GM21367 (cell line): Measurements from ENCODE around the gene DAPP1.
"Not testable (repeated sequence)": the region's sequence is repeated elsewhere in the genome, so short reads cannot be mapped to it uniquely, and the experiment has no call there.

Experiments used
- ATAC-seq: cut with Tn5 transposase; IDR thresholded peaks from one replicate; pipeline ENCODE4 v1.9.1; 2021; ENCODE audit not compliant: unreplicated experiment

DAPP1 gene, protein sequence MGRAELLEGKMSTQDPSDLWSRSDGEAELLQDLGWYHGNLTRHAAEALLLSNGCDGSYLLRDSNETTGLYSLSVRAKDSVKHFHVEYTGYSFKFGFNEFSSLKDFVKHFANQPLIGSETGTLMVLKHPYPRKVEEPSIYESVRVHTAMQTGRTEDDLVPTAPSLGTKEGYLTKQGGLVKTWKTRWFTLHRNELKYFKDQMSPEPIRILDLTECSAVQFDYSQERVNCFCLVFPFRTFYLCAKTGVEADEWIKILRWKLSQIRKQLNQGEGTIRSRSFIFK

DNA sequence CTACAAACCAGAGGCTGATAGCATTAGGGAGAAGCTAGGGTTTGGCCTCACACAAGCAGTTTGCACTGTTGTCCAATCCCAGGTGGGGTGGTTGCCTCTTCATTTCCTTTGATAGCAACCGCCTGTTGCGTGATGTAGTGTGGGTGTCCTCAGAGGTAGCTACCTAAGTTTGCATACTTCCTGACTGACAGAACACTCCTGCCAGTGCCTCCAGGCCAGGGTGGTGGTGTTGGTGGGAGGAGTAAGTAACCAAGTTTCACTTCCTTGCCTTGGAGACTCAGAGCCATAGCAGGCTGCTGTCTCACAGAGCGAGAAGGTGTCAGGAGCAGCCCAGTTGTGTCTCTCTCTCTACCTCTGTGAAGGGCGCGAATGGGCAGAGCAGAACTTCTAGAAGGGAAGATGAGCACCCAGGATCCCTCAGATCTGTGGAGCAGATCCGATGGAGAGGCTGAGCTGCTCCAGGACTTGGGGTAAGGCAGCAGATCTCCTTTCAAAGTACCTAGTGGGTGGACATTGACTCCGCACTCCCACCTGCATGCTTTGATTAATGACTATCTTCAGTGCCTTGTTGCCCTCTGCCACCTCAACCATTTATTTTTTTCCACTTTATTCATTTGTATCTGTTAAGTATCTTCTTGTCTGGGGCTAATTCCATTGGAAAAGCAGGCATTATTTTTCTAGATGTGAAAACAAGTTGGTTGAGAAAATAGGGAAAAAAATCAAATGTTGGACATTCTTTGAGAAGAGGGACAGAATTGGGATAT is at the start of gene DAPP1:
Gene DAPP1, plus strand, starts transcription at position 283 of the 764 bp plus-strand sequence. Its CDS starts 87 bp downstream, at position 370.
- peak; percentile 95 for ATAC-seq

DNA sequence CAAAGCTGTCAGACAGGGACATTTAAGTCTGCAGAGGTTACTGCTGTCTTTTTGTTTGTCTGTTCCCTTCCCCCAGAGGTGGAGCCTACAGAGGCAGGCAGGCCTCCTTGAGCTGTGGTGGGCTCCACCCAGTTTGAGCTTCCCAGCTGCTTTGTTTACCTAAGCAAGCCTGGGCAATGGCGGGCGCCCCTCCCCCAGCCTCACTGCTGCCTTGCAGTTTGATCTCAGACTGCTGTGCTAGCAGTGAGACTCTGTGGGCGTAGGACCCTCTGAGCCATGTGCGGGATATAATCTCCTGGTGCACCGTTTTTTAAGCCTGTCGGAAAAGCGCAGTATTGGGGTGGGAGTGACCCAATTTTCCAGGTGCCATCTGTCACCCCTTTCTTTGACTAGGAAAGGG is 45.8 kb upstream of the DAPP1 start:
- not testable (repeated sequence) for ATAC-seq

DNA sequence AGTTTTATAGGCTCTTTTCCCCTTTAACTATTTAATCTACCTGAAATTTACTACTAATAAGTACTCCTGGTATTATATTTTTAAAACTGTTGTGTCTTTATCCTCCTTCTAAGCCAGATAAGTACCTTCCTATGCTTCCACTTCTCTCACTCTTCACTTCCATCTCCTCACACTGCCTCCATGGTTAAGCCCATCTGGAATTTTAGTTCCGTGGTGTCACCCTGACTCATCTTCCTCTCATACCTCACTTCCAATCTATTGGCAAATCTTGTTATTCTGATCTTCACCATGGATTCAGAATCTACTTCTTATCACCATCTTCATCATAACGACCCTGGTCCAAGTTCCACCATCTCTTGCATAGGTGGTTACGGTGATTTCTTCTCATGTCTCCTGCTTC is 32.7 kb upstream of the DAPP1 start:
- ATAC-seq = no peak

DNA sequence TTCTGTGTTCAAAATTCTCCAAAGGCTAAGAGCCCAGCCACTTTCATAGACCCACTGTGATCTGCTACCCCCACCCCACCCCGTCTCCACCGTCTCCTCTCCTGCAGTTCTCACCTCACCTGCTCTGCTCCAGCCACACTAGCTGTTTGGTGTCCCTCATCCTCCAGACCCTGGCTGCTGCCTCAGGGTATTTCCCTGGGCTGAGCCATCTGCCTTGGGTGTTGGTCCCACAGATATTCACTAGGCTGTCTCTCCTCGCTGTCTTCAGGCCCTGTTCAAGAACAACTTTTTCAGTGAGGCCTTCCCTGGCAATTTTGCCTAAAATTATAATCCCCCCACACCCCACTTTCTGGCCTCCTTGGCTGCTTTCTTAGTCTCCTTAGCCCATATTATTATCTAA is 31.8 kb upstream of the DAPP1 start:
- no peak for ATAC-seq

DNA sequence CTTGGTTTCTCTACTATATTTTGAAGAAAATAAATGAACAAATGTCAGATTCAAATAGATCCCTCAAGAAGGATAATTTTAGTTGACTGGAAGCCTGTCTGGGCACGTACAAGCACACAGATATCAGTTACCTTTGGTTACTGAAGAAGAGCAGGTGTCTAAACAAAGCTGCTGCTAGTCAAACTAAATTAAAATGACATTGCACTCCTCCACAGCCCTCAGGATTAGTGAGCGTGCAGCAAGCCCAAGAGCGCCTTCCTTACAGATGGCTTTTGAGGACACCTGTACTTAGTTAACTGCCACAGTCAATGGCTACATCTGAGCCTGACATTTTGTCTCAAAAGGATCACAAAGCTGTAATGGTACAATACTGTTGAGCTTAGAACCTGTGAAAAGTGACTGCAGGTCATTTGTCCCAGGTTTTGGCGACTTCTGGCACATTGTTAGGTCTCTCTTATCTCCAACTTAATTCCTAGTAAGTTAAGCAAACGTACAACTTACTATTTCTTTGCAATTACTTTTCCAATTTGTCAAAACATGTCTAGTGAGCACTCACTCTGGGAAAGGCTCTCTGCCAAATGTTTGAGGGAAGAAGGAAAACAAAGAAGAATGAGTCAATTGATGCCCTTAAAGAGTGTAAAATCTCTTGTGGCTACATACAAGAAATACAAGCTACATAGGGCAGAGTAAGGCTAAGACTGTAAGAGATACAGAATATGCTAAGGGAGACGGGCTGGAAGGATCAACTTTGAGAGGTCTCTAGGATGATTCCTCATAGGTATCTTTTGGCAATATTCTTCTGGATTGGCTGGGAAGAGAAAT is 25.6 kb upstream of the DAPP1 start:
- ATAC-seq = no peak

DNA sequence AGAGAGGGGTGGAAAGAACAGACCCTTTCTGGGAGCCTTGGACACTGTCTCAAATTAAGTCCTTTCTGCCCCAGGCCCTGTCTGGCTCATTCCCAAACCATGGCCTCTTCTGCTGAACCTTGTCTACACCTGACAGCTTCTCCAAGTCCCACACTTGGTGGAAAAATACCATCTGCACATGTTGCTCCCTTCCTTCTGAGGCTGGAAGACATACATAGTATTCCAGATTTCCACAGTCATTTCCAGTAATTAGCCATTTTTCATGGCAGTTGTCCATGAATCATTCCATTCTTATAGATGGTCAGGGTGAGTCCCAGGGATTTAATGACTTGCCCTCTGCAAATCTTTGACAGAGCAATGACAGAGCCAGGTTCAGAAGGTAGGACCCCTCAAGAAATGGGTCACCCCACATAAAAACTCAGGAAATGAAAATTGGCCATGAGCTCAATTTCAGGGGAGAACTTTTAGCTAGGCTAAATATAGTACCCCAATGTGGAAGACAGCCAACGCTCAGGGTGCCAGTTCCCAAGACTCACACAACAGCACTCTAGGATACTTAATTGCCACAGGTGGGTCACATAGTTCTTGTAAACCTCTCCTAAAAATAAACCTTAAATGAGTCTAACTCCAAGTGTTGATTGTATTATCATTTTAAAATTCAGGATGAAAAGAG is 16.2 kb upstream of the DAPP1 start:
- ATAC-seq = no peak

DNA sequence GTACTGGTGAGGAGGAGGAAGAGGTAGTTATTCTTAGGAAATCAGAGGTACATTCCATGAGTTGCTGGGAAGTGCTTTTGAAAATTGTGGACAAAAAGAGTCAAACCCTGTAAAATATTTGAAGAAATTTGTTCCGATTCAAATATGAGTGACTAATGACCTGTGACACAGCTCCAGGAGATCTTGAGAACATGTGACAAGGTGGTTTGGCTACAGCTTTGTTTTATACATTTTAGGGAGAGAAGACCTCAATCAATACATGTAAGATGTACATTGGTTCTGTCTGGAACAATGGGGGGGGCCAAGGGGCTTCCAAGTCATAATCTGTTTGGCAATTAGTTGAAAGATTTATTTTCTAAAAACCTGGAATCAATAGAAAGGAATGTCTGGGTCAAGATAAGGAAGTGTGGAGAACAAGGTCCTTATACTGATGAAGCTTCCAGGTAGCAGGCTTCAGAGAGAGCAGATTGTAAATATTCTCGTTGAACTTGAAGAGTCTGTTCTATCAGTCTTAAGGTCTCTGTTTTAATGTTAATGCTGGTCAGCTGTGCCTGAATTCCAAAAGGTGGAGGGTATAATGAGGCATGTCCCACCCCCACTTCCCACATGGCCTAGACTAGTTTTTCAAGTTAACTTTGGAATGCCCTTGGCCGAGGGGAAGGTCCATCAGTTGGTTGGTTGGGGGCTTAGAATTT is 15.5 kb upstream of the DAPP1 start:
- no peak for ATAC-seq

DNA sequence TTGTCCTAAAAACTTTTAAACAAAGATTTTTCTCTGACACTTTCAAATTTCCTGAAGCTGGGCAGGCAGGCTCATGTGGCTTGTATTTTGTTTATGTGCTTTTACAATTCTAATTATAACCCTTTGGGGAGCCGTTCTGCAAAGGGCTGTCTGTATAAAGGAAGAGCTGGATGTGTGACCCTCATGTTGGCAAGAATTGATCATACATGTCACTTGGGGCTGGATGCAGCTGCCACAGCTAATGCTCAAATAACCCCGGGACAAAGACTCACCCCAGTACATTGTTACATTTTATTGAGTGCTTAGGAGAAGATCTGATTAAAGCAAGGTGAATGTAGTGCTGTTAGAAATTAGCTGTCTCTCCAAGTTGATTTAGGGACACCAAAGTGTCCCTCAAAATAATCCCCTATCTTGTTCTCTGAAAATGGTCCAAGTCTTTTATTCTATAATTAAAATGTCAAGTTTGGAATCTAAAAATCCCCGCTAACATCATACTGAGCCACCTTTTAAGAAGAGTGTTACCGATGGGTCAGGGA is 13.0 kb upstream of the DAPP1 start:
- ATAC-seq = no peak

DNA sequence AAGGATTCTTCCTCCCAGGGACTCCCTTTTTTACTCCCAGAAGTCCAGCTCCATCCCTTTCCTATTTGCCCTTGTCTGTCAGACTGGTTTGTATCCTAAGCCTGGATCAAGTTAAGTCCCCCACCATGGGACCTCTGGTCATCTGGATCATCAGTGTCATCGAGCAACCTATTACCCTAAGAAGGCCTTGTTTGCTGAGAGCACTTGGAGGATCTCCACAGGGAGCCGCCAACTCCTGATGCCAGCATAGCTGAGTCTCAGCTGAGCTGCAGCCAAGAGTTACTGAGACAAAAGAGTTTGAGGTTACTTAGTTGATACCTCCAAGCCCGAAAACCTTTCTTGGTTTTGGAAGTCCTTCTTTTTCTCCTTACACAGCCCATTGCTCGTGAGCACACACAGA is 10.1 kb upstream of the DAPP1 start:
- no peak for ATAC-seq

DNA sequence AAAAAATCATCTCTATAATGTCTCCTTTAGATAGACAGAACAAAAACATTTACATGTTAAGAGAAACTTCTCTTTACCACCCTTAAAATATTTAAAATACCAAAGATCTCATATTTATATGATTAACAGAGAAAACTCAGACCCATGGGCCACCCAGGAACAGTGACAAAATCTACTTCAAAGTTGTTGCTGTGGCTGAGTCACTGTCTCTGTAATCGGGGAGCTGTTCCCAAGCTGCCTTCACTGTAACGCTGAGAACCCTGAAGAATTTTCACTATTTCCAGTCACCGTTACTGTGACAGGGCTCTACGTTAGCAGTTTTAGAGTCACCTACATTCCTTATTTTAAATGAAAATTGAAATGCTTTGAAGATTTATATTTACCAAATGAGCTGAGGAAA is 9.0 kb upstream of the DAPP1 start:
- ATAC-seq = no peak

DNA sequence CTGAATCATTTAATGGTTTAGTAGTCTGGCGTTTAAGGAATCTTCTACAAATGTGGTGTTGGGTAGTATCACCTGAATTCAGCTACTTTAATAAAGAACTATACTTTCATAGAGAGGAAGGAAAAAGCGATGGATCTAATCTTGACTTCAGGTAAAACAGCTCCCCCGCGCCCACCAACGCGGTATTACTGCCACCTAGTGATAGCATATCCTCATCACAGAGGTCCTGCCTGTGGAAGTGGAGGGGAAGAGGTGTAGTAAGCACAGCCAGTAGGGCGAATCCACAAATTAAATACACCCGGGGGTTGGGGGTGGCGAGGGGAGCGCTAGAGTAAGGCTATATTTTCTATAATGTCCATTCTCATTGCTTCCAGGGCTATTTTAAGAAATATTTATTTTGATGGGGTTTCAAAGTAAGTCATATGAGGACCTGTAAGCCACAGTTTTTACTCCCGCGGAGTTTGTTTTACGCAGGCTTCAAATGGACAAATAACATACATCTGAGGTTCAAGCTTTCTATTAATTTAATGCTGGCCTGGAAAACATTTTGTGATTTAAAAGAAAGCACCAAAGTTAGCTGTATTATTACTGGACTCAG is 8.3 kb upstream of the DAPP1 start:
- peak; percentile 89 for ATAC-seq

DNA sequence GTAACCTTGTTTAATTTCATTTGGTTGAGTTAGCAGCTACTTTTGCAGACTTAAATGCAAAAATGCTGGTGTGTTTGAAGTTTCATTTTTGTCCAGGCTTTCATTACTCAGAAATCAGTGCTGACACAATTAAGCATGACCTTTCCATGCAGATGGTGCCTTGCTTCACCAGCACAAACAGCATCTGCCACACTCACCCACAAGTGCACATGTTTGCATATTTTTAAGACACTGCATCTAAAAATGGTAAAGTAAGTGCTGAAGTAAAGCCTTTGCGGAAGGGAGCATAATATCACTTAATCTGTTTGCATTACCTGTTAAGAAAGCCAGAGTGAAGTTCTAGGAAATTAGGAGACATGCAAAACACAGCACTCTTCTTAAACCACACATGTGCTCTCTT is 7.3 kb upstream of the DAPP1 start:
- no peak for ATAC-seq

DNA sequence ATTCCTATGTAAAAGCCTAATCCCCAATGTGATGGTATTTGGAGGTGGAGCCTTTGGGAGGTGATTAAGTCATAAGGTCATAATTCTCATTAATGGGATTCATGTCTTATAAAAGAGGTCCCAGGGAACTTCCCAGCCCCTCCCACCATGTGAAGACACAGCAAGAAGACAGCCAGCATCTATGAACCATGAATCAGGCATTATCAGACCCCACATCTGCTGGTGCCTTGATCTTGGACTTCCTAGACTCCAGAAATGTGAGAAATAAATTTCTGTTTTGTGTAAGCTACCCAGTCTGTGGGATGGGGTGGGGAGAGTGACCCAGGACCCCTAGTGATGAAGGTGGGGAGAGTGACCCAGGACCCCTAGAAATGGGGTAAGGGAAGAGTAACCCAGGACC is 6.1 kb upstream of the DAPP1 start:
- ATAC-seq = no peak

DNA sequence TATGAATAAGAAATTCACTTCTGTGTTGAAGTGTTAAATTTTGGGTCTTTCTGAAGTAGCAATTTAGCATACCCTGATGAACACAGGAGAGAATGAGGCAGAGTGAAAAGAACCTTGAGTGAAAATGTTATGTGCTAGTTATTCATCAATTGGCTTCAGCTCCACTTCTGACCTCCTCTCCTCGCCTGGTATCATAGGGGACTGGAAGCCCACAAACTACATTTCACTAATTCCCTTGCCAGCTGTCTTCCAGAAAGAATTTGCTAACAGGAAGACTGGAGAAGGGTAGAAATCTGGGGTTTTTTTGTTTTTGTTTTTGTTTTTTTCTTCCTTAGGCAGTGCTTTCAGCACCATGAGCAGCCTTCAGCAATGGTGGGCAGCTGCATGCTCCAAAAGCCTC is 5.5 kb upstream of the DAPP1 start:
- ATAC-seq = no peak

DNA sequence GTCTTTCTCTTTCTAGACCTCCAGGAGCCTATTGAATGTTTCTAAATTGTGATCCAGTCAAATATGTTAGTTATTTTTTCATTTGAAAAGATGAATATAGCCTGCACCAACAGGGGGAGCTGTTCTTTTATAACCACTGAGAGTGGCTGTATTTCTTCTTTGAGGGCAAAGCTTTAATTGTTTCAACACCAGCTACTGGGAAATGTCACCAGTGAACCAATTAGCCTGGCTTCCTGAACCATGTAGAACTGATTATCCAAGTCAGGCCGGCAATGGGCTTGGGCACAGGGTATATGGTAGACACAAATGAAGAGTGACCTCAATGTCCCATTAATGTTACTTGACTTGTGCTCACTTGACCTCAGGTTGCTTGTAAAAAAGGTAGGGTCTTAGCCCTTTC is 4.8 kb upstream of the DAPP1 start:
- no peak for ATAC-seq

DNA sequence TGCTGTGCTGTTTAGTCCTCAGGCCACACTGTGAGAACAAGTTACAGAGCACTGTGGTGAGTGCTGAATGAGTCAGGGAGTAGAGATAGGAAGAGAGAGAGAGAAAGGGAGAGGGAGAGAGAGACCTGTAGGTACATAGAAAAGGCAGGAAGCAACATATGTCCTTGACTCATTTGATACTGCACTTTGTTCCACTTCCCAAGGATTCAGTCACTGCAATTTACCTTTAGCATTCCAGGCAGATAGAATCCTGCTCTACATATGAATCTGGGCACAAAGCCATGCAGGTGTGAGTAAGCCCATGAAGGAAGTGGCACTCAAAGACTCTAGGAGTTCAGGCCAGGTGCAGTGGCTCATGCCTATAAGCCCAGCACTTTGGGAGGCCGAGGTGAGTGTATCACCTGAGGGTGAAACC is 1.0 kb upstream of the DAPP1 start:
- no peak for ATAC-seq

DNA sequence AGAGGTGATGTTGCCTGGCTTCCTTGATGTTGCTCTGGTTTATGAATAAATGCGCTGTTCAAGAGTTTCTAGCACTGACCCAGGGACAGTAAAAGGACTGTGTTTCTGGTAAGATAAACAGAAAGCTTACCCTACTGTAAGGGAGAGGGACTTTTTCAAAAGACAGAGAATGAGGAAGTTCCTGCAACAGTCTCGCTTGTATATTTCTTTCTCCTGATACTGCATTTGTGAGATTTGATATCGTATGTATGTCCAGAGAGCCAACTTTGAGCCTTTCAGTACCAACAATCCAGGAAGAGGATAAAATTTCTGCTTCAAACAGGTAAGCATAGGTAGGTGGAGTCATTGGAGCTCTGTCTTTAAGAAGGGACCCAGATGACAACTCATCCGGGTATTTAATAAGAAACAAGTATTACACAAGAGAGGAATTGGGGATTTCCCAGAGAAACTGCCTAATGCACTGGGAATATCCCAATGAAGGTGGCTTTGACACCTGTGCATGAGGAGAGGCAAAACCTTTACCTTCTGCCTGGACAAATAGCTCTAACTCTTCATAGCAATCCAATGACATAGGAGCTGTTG is 773 bp downstream of the DAPP1 start:
- ATAC-seq = peak; percentile 19

DNA sequence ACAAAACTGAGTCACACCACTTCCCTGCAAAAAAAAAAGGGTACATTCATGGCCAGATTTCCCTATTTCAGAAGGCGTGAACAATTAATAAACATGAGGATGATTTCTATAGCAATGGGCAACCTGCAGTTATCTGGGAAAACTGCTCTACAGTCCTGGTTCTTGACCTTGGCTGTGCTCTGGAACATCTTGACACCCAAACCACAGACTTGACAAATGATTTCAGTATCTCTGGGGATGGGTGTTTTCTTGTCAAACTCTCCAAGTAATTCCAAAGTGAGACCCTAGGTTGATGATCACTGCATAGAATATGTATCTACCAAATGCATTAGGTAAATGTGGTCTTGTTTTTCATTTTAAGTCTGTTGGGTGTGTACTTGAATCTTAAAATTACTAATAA is 2.0 kb downstream of the DAPP1 start:
- ATAC-seq = no peak

DNA sequence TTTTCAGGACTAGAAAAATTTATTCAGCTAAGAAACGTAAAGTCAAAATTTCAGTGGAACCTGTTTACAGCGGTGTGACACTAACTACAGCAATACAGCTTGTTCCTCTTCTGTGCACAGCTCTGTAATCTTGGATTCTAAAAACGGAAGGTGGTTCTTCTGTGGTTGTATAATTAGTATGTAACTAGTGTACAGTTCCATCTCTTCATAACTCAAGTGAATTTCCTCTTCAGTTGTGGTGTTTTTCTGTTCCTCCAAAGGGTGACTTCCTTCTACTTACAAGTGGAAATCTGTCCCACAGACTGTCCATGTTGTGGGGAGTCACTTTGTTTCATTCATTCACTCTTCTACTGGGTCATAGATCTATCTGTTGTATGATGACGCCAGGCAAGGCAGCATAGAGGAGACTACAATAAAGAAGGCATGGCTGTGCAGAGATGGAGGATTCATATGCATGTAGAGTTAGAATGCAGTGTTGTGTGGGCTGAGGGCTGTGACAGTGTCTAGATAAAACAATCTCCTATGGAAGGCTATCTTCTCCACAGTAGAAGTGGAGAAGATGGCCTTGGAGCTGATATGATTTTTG is 5.4 kb downstream of the DAPP1 start:
- ATAC-seq = peak; percentile 78
